Activated B cell treated with CpG ODN at 0.5 μM for 24 hours (primary cell): ENCODE measurements around the gene MAB21L3. TPM values are rescaled to one million over a fixed set of nuclear protein-coding genes. Genes with fewer than 3 reads are reported as not detected.

Experiments used
- ATAC-seq: fragments of 200-7000 bp; cut with Tn5 transposase; one replicate; pipeline ENCODE4 v1.10.0; 2021; ENCODE audit warnings: low read depth, mild to moderate bottlenecking, moderate library complexity
- CTCF ChIA-PET: fragments of 350-600 bp; sonication (Branson Sonifier 250); formaldehyde crosslinking; loops from one replicate; lab custom pipeline; 2021; ENCODE audit warnings: antibody characterized with exemption; lab: Charles Lee
- POLR2A ChIA-PET: fragments of 350-600 bp; sonication (Branson Sonifier 250); formaldehyde crosslinking; loops from one replicate; lab custom pipeline; 2021; ENCODE audit warnings: antibody characterized with exemption; lab: Charles Lee
- DNase-seq: peaks from one replicate; pipeline ENCODE4 v3.0.0; 2022
- H3K27ac Mint-ChIP-seq: one replicate; pipeline ENCODE4 v1.8.0; 2020; ENCODE audit warnings: mixed read lengths
- H3K27me3 Mint-ChIP-seq: one replicate; pipeline ENCODE4 v1.8.0; 2021; ENCODE audit warnings: mixed read lengths
- H3K36me3 Mint-ChIP-seq: one replicate; pipeline ENCODE4 v1.8.0; 2021; ENCODE audit warnings: low read depth, mixed read lengths
- H3K4me1 Mint-ChIP-seq: one replicate; pipeline ENCODE4 v1.8.0; 2021; ENCODE audit warnings: mixed read lengths
- H3K4me3 Mint-ChIP-seq: one replicate; pipeline ENCODE4 v1.8.0; 2020; ENCODE audit warnings: mild to moderate bottlenecking, mixed read lengths
- H3K9me3 Mint-ChIP-seq: one replicate; pipeline ENCODE4 v1.8.0; 2020; ENCODE audit warnings: mixed read lengths
- CTCF ChIP-seq: fragments of 200-600 bp; IDR thresholded peaks from one replicate; pipeline ENCODE4 v1.8.0; 2022; ENCODE audit warnings: antibody characterized with exemption, mild to moderate bottlenecking
- intact Hi-C: fragments of 100-400 bp; cut with micrococcal nuclease; formaldehyde crosslinking; loops from one replicate; pipeline ENCODE4 v1.15.1; 2024
- total RNA-seq: library from RNA; stranded (reverse); gene quantifications from 2 replicates; pipeline ENCODE4 v1.2.3, GENCODE V29; 2022

Gene MAB21L3
- total RNA-seq, 1 donor from 2014 or later = not detected

DNA sequence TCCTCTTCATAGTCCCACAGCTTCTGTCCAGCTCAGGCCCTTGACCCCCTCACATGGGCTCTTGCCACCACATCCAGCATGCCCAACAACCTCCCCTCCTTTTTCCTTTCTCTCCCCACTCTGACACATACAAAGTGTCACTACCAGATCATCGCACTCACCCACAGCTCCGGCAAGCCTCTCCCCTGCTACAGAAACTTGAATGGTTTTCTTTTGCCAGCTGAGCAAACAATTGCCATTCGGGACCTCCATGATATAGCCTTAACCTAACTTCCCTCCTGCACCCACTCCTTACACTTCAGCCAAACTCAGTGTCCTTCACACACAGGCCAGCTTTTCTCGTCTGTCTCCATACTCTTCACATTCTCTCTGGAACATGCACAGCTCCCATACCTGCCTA, 43.3 kb downstream of the MAB21L3 start:
- ATAC-seq = no peak

DNA sequence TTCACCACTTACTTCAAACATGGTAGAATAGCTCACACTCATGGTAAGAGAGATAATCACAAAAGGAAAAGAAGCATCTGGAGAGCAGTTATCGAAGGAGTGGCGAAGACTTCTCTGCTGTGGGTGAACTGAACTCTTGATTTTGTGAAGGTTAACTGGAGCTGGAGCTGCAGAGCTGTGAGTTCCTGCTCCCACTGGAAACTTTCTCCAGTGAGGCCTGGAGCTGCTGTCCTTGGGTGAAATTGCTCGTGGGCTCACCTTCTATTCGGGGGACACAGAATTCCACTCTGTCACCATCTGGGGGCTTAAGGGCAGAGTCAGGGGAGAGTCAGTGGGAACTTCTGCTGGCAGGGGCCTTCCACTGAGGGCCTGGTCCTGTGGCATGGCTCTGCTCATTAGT, 45.9 kb downstream of the MAB21L3 start:
- no peak for DNase-seq
- H3K9me3 Mint-ChIP-seq = peaks cover 4% of the 10 kb centered on the region
- ChIA-PET POLR2A (no interaction called here), CTCF (no interaction called here)
- TF ChIP-seq CTCF = no peak
- intact Hi-C loops = no loop called here
- no peak for ATAC-seq
- peaks cover 3% of the 10 kb centered on the region for H3K27me3 Mint-ChIP-seq
- no peaks in the 10 kb centered on the region for H3K4me1 Mint-ChIP-seq
- H3K36me3 Mint-ChIP-seq = no peaks in the 10 kb centered on the region
- H3K27ac Mint-ChIP-seq = no peak overlapping the region
- no peak overlapping the region for H3K4me3 Mint-ChIP-seq

More for the DNA sequence above, 43.3 kb downstream of the MAB21L3 start:
- peaks cover 4% of the 10 kb centered on the region for H3K9me3 Mint-ChIP-seq
- H3K36me3 Mint-ChIP-seq = no peaks in the 10 kb centered on the region
- DNase-seq = no peak
- no peak overlapping the region for H3K27ac Mint-ChIP-seq
- intact Hi-C loops = loop anchor here (5.0 kb wide), 3 partner anchors 418 to 968 kb away; partner anchors contain the start of genes CD58, TRIM45 and TTF2
- POLR2A ChIA-PET = no interaction called here
- no peak for TF ChIP-seq CTCF
- CTCF ChIA-PET = interaction anchor here (0.9 to 7.6 kb wide), 6 partner anchors 11 to 420 kb away, joined by 3 to 73 read pairs (median 6); no protein-coding TSS in a partner anchor
- no peak overlapping the region for H3K4me3 Mint-ChIP-seq
- H3K27me3 Mint-ChIP-seq = peaks cover under 1% of the 10 kb centered on the region
- peaks cover 3% of the 10 kb centered on the region for H3K4me1 Mint-ChIP-seq

DNA sequence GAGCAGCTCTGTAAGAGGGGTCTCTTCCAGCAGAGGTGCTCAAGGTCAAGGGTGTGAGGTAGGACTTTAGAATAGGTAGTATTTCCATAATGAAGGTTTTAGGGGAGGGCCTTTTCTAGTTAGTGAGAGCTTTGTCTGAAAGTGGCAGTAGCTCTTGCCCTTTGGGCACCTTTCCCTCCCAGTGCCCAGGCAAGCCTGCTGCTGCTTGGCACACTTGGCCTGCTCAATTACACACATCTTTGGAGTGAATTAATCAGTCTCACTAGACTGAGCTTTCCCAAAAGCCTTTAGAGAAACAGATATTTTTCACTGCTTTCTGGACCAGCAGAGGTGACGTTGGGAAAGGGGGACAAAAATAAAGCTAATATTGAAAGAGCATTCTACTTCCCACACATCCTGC, 48.0 kb downstream of the MAB21L3 start:
- no peak for DNase-seq
- H3K36me3 Mint-ChIP-seq = no peaks in the 10 kb centered on the region
- intact Hi-C loops = no loop called here
- no peak for ATAC-seq
- H3K9me3 Mint-ChIP-seq = peaks cover 4% of the 10 kb centered on the region
- CTCF ChIA-PET = interaction anchor here (0.8 to 1.4 kb wide), 2 partner anchors 9 to 20 kb away, joined by 3 to 4 read pairs; no protein-coding TSS in a partner anchor
- no peak for TF ChIP-seq CTCF
- H3K4me1 Mint-ChIP-seq = no peaks in the 10 kb centered on the region
- no peak overlapping the region for H3K27ac Mint-ChIP-seq
- H3K4me3 Mint-ChIP-seq = no peak overlapping the region
- H3K27me3 Mint-ChIP-seq = peaks cover 3% of the 10 kb centered on the region
- POLR2A ChIA-PET = interaction anchor here (0.6 kb wide), 1 partner anchor 346 kb away, joined by 11 read pairs; no protein-coding TSS in a partner anchor

- no peak for TF ChIP-seq CTCF
- Mint-ChIP-seq H3K36me3 (no peaks in the 10 kb centered on the region), H3K27me3 (peaks cover 3% of the 10 kb centered on the region), H3K4me1 (no peaks in the 10 kb centered on the region), H3K4me3 (no peak overlapping the region), H3K9me3 (peaks cover 4% of the 10 kb centered on the region), H3K27ac (no peak overlapping the region)
- DNase-seq (no peak), ATAC-seq (no peak)
- POLR2A ChIA-PET = interaction anchor here (0.6 kb wide), 1 partner anchor 346 kb away, joined by 11 read pairs; no protein-coding TSS in a partner anchor
- CTCF ChIA-PET = interaction anchor here (1.4 kb wide), 1 partner anchor 21 kb away, joined by 4 read pairs; no protein-coding TSS in a partner anchor
- intact Hi-C loops = no loop called here
Observed at GRCh38 chr1:116159611-116160010, 48.4 kb downstream of the MAB21L3 start.

DNA sequence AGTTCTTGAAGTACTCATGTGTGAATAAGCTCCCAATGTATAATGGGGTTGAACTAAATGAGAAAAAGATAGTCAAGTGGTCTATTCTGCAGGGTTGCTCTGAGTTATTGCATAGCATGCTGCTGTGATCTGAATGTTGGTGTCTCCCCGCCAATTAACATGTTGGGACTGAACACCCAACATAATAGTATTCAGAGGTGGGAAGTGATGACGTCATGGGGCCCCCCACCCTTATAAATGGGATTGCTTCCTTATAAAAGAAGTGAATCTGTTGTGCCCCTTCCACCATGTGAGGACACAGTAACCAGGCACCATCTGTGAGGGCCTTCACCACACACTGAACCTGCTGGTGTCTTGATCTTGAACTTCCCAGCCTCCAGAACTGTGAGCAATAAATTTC, 50.2 kb downstream of the MAB21L3 start:
- DNase-seq = no peak
- ChIA-PET CTCF (no interaction called here), POLR2A (no interaction called here)
- H3K36me3 Mint-ChIP-seq = no peaks in the 10 kb centered on the region
- TF ChIP-seq CTCF = no peak
- peaks cover 4% of the 10 kb centered on the region for H3K9me3 Mint-ChIP-seq
- intact Hi-C loops = no loop called here
- no peak for ATAC-seq
- no peak overlapping the region for H3K4me3 Mint-ChIP-seq
- no peaks in the 10 kb centered on the region for H3K4me1 Mint-ChIP-seq
- H3K27me3 Mint-ChIP-seq = peaks cover 3% of the 10 kb centered on the region
- H3K27ac Mint-ChIP-seq = no peak overlapping the region
